CD8-positive, alpha-beta memory T cell (primary cell): Measurements from ENCODE around the gene EXOC5. TPM values are rescaled to one million over a fixed set of nuclear protein-coding genes. Genes with fewer than 3 reads are reported as not detected.

Experiments used
- polyA plus RNA-seq: library from polyadenylated mRNA; unstranded; fragments of 300-500 nt; fragmentation: Illumina TruSeq; gene quantifications from one replicate; pipeline ENCODE4 v1.2.3, GENCODE V29; 2021
- total RNA-seq, 2 experiments: library from RNA; stranded (reverse); gene quantifications; one replicate each; pipeline ENCODE4 v1.2.3, GENCODE V29; 2021

The EXOC5 gene
- total and polyA plus RNA-seq, 3 experiments from 2014 or later, result 52.8 to 89.9 (median 84.9) TPM

Other genes with a start within 250 kb of the EXOC5 start
- 10 to 100 TPM; 40.9 to 44.2 TPM for gene AP5M1, start 66 bp upstream of the EXOC5 start, total RNA-seq
- 42.4 TPM for gene AP5M1, start 66 bp upstream of the EXOC5 start, polyA plus RNA-seq
- gene NAA30, start 121.7 kb upstream of the EXOC5 start, total RNA-seq, result 10 to 100 TPM; 24.0 to 25.1 TPM
- 11.4 TPM for gene NAA30, start 121.7 kb upstream of the EXOC5 start, polyA plus RNA-seq
- gene CCDC198, start 225.0 kb upstream of the EXOC5 start, total RNA-seq, result not detected
- gene CCDC198, start 225.0 kb upstream of the EXOC5 start, polyA plus RNA-seq, result not detected